KOPT-K1 (cell line): Measurements from ENCODE around the gene ZNF775.

Experiments
- H3K27ac ChIP-seq: fragments of 200-600 bp; sonication (generic); 2 replicates; pipeline ENCODE4 v1.5.1; 2016; ENCODE audit warnings: antibody characterized with exemption, mild to moderate bottlenecking, low read depth, low read length; ENCODE audit not compliant: poor library complexity, severe bottlenecking
- H3K36me3 ChIP-seq: fragments of 200-600 bp; sonication (generic); 2 replicates; pipeline ENCODE4 v1.5.1; 2017; ENCODE audit warnings: antibody characterized with exemption, mild to moderate bottlenecking, low read length, moderate library complexity; ENCODE audit not compliant: insufficient read depth
- H3K9me3 ChIP-seq: fragments of 200-600 bp; sonication (generic); 2 replicates; pipeline ENCODE4 v1.5.1; 2017; ENCODE audit warnings: antibody characterized with exemption, low read length, mild to moderate bottlenecking; ENCODE audit not compliant: insufficient read depth, poor library complexity, severe bottlenecking

The ZNF775 gene

DNA sequence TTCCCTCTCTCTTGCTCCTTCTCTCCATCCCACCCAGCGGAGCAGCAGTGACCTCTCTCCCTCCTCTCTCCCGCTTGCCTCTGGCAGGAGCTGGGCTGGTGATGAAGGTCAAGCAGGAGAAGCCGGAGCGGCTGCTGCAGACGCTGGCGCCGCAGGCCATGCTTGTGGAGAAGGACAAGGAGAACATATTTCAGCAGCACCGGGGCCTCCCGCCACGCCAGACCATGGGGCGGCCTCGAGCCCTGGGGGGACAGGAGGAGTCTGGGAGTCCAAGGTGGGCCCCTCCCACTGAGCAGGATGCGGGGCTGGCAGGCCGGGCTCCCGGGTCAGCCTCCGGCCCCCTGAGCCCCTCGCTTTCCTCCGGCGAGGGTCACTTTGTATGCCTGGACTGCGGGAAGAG lies 17.3 kb downstream of the ZNF775 start:
- H3K27ac ChIP-seq: no peak overlapping the region
- peaks cover 39% of the 10 kb centered on the region; the same call in 1 of the 2 replicates for H3K36me3 ChIP-seq
- no peaks in the 10 kb centered on the region for H3K9me3 ChIP-seq

DNA sequence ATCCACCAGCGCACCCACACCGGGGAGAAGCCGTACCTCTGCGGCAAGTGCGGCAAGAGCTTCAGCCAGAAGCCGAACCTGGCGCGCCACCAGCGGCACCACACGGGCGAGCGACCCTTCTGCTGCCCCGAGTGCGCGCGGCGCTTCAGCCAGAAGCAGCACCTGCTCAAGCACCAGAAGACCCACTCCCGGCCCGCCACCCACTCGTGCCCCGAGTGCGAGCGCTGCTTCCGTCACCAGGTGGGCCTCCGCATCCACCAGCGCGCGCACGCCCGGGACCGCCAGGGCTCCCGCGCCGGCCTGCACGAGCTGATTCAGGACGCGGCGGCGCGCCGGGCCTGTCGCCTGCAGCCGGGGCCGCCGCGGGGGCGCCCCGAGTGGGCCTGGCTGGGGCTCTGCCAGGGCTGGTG lies 17.7 kb downstream of the ZNF775 start:
- Histone ChIP-seq H3K36me3 (peaks cover 39% of the 10 kb centered on the region; the same call in 1 of the 2 replicates), H3K27ac (no peak overlapping the region), H3K9me3 (no peaks in the 10 kb centered on the region)

DNA sequence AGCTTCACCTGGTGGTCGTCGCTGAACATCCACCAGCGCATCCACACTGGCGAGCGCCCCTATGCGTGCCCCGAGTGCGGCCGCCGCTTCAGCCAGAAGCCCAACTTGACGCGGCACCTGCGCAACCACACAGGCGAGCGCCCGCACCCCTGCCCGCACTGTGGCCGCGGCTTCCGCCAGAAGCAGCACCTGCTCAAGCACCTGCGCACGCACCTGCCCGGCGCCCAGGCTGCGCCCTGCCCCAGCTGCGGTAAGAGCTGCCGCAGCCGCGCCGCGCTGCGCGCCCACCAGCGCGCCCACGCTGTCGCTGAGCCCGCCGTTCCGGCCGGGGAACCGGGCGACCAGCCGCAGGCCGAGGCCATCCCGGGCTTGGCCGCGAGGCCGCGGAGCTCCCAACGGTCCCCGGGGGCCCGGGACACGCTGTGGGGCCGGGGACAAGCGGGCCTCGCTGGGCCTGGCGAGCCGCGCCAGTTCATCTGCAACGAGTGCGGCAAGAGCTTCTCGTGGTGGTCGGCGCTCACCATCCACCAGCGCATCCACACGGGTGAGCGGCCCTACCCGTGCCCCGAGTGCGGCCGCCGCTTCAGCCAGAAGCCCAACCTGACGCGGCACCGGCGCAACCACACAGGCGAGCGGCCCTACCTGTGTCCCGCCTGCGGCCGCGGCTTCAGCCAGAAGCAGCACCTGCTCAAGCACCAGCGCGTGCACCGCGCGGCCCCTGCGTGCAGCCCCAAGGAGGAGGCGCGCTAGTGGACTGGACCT lies 18.4 kb downstream of the ZNF775 start:
- Histone ChIP-seq H3K9me3 (no peaks in the 10 kb centered on the region), H3K36me3 (peaks cover 39% of the 10 kb centered on the region; the same call in 1 of the 2 replicates), H3K27ac (no peak overlapping the region)

DNA sequence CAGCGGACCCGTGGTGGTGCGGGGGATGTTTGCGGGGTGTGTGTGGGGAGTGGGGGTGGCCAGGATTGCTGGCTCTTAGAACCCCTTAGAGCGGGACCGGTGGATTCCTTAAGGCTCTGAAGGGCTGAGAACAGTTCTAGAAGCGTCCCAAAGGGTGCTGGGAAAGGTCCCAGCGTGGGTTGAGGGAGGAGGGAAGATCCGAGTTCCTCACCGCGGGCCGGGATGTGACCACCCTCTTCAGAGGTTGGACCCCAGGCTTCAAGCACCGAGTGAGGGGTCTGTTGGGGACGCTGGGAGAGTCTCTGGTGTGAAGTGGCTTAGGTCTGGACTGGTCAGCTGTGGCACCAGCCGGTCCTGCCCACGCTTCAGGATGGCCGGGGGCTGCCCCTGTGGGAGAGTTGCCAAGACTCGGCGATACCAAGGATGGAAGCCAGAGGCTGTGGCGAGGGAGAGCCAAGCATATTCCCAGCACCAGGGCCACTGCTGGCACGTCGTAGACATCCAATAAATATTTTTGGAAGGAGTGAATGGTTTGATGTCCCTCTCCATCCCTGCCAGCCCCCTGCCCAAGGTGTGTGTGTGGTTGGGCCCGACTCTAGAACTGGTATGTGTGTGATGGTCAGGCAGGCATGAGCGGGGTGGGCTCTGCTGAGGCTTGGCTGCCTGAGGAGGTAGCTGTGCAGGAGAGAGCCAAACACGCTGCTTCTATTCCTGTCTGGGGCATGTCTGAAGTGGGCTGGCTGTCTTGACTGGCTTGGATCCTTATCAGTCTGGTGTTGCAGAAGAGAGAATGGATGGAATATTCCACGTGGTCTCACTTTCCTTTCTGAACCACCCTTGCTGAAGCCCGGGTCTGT lies 19.2 kb downstream of the ZNF775 start:
- Histone ChIP-seq H3K27ac (no peak overlapping the region), H3K9me3 (no peaks in the 10 kb centered on the region), H3K36me3 (peaks cover 39% of the 10 kb centered on the region; the same call in 1 of the 2 replicates)

DNA sequence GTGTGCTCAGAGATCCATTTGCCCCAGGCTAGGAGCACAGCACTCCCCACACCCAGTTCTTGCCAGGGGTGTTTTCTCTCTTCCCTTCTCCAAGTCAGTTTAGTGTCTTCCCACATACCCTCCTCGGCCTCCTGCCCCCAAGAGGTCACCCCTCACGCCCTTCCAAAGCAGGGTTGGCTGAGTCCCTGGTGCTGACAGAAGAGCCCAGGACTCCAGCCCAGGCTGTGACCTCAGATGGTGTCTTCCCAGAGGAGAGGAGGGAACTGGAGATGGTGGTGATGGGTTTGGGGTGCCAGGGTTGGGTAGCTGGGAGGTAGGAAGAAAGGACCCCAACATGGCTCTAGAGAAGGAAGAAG lies 19.8 kb downstream of the ZNF775 start:
- Histone ChIP-seq H3K36me3 (peaks cover 39% of the 10 kb centered on the region; the same call in 1 of the 2 replicates), H3K9me3 (no peaks in the 10 kb centered on the region), H3K27ac (no peak overlapping the region)

DNA sequence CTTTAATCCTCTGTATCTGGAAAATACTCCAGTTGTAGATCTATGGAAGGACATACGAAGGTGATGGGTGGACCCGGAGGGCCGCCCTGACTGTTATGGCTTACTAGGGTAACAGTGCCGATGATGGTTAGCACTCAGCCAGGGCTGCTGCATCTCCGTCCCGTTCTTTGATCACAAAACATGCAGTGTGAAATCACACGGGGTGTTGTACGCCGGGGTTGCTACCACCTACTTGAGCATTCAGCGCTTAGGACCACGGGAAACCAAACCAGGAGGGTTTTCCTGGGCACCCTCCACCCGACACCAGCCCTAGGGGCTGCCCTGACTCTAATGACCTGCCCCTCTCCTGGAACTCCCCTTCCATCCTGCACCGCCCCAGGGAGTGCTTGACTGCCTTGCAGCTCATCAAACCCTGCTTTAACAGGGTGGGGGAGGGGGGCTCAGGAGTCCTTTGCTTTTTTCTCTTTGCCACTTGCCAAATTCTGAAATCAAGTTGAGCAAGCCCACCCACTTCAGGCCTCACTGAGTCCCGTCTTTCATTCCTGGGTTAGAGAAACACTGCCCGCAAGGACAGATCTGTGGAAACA lies 20.4 kb downstream of the ZNF775 start:
- Histone ChIP-seq H3K27ac (no peak overlapping the region), H3K36me3 (peaks cover 39% of the 10 kb centered on the region; the same call in 1 of the 2 replicates), H3K9me3 (no peaks in the 10 kb centered on the region)

DNA sequence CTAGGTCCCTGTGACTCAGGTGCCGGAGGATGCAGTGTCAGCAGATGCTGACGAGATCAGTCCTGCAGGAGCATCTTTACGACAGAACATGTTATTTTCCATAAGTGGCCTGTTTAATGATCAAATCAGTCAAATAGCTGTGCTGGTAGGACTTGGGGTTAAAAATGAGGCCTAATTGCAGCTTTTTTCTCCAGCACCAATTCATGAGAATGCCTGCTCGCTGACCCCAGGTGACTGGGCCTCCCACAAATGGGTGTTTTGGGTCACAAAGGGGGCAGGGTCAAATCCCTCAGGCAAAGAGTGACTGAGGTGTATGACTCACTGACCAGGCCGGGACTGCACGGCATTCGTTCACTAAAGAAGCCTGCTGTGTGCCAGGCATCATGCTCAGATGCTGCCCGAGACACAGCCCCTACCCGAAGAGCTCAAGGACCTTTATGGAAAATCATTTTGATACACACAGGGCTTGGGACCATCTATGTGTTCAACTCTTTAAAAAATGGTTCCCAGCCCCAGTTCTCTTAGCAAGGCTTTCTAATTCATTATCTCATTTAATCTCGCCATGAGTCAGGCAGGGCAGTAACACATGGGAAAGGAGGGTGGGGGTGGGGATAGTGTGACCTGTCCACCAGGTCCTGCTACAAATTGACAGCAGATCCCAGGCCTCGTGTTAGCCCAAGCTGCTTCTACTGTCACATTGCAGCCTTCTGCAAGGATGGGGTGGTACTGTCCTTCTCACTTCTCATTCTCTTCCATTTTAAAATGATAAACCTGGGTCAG lies 21.1 kb downstream of the ZNF775 start:
- Histone ChIP-seq H3K9me3 (no peaks in the 10 kb centered on the region), H3K27ac (no peak overlapping the region), H3K36me3 (peaks cover 39% of the 10 kb centered on the region; the same call in 1 of the 2 replicates)

DNA sequence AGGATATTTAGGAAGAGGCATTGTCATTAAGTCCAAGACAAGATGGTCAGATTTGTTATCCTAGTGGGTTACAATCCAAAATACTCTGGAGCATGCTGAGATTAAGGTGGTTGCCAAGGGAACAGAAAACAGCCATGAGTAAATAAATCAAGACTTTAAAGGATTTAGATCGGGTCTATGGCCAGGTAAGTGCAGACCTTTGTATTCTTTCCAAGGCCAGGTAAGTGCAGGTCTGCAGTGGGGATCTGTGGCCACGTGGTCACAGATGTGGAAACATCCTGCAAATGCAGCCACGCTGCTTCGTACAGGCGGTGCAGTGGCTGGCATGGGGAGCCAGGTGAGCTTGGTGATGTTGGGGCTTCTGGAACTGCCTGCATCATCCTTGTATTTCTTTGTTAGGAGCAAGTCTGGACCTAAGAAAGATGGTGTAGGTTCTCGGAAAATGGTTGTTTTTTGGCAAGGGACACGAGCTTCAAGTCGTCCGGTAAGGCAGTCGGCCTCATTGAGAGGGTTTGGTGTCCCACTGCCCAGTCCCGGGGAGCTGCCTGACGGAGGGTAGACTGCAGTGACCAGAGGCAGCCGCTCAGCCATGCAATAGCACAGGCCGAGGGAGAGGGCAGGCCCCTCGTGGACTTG lies 21.8 kb downstream of the ZNF775 start:
- no peak overlapping the region for H3K27ac ChIP-seq
- no peaks in the 10 kb centered on the region for H3K9me3 ChIP-seq
- peaks cover 36% of the 10 kb centered on the region; the same call in 1 of the 2 replicates for H3K36me3 ChIP-seq

DNA sequence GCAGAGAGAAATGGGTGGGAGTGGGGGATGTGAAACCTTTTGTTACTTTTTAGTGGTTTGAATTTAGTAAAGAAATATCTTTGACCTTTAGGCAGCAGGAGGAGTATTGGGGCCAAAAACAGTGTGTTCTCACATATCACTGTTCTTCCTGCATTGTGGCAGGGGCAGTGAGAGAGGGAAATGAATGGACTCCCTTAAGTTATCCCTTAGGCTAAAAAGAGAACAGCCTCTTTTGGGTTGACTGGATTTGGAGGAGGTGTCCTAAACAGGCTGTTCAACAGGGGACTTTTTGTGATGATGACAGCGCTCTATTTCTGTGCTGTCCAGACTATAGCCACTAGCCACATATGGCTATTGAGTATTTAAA lies 22.3 kb downstream of the ZNF775 start:
- peaks cover 31% of the 10 kb centered on the region; the same call in 1 of the 2 replicates for H3K36me3 ChIP-seq
- no peaks in the 10 kb centered on the region for H3K9me3 ChIP-seq
- H3K27ac ChIP-seq: no peak overlapping the region

DNA sequence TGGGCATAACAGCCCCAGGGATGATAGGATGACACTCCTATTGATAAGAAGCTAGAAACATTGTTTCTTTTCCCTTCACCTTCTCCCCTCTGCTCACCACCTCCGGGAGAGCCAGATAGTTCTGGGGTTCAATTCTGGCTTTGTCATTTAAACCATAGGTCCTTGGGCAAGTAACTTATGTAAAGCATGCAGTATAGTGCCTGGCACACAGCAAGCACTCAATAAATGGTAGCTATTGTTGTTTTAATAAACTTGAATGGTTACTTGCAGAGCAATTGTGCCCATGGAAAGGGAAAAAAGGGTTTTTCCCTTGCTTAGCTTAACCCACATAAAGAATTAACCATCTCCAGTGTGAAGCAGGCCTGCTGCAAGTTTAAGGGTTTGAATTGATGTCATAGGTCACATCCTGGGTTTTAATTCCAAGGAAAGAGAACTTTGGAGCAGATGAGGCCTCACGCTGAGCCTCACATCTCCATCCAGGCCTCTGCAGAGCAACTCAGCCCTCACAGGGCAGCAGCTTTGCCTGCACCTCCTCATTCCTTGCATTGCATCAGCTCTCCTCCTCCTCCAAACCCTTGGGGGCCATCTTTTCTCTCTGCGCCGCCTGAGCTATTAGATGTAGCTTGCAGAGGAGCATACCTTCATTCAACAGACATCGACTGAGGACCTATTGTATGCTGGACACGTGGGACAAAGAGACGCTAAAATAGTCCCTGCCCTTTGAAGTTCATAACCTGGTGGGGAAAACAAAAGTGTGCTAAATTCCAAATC lies 22.9 kb downstream of the ZNF775 start:
- Histone ChIP-seq H3K36me3 (peaks cover 27% of the 10 kb centered on the region; the same call in 1 of the 2 replicates), H3K9me3 (no peaks in the 10 kb centered on the region), H3K27ac (no peak overlapping the region)

DNA sequence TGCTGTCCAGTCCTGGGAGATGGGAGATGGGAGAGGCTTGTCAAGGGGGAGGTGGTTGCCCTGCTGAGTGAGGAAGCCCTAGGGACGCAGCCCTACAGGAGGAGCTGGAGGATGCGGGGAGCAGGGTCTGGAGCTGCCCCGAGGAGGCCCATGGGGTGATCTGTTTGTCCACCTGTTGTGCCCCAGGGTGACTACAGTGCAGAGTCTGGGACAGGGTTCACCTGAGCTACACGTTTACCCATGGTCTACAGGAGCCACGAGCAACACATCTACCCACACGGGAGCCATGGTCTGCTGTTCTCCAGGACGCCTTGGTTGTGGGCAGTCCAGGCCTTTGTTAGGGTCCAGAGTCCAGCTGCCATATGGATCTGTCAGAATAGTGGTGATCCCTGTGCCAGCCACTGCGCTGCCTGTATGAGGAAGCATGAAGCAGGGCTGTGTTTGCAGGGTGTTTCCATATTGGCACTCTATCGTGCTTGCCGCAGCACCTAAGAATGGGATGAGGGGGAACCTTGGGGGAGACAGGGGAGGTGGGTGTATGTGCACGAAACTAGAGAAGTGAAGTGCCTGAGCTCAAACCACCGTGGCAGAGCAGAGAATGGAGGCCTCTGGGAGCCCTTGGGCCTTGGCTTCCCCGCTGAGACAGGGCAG lies 23.7 kb downstream of the ZNF775 start:
- H3K27ac ChIP-seq: peak overlapping the region; percentile 95
- peaks cover 21% of the 10 kb centered on the region; the same call in 1 of the 2 replicates for H3K36me3 ChIP-seq

DNA sequence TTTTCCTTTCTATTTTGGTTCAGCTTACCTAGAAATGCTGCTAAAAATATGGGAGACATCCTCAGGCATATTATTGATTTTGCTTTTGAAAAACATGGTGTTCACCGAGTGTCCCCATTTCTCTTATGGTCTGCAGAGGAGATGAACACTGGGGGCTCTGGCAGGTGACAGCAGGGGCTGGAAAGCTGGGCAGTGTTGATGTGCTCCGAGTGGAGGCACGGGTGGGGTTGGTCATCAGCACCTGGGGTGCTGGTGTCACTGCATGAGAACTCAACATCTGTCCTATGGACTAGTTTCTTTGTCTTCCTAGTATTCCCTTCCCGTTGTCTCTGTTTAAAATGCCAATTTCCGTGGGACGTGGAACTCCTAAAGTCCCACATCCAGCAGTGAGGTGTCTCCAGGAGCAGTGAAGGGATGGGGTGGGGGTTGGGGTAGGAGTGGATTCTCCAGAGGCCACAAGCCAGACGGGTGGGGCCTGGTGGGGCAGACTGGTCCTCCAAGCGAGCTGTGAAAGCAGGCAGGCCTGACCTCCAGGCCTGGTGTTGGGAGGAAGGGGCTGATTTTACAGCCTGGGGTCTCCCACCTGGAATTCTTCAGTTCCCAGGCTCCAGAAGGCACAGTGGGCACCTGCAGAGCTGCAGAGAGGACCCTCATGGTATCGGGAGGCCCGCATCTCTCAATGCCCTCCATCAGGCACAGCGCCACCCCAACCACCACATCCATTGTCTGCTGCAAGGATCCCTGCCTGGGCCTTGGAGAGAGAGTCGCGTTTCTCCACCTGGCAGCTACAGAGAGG lies 24.4 kb downstream of the ZNF775 start:
- Histone ChIP-seq H3K9me3 (no peaks in the 10 kb centered on the region), H3K27ac (peak overlapping the region; percentile 95), H3K36me3 (peaks cover 20% of the 10 kb centered on the region)

More for the DNA sequence above, 23.7 kb downstream of the ZNF775 start:
- H3K9me3 ChIP-seq: no peaks in the 10 kb centered on the region
